ENCODE data around the gene GMDS. TPM values are rescaled to one million over a fixed set of nuclear protein-coding genes. Genes with fewer than 3 reads are reported as not detected.

GMDS gene
- total and polyA plus RNA-seq, 2 experiments from 2014 or later = 30.1 to 36.5 TPM

DNA sequence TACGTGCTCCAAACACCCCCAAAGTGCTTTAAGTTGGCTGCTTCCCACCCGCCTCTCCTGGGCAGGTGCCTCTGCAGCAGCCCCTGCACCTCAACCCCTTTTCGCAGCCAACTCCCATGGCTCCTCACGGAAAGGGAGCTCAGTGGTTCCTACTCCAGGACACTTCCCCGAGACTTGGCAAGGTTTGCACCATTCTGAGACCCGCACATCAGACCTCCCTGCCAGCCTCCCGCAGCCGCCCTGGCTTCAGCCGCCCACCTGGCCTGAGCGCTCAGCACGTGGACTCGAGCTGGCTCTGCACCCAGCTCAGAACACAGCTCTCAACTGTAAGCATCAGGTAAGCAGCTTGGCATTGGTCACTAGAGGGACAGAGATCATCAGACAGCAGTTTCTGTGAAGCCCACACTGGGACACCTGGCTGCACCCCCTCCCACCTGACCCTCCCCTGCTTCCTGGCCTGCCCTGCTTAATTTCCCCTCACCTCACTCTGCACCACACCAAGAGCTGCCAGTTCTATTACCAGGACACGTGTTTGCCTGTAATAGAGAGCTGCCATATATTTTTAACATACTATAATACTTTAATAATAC is 28.5 kb downstream of the GMDS start (continued):
- TF ChIP-seq, protein P1, sequence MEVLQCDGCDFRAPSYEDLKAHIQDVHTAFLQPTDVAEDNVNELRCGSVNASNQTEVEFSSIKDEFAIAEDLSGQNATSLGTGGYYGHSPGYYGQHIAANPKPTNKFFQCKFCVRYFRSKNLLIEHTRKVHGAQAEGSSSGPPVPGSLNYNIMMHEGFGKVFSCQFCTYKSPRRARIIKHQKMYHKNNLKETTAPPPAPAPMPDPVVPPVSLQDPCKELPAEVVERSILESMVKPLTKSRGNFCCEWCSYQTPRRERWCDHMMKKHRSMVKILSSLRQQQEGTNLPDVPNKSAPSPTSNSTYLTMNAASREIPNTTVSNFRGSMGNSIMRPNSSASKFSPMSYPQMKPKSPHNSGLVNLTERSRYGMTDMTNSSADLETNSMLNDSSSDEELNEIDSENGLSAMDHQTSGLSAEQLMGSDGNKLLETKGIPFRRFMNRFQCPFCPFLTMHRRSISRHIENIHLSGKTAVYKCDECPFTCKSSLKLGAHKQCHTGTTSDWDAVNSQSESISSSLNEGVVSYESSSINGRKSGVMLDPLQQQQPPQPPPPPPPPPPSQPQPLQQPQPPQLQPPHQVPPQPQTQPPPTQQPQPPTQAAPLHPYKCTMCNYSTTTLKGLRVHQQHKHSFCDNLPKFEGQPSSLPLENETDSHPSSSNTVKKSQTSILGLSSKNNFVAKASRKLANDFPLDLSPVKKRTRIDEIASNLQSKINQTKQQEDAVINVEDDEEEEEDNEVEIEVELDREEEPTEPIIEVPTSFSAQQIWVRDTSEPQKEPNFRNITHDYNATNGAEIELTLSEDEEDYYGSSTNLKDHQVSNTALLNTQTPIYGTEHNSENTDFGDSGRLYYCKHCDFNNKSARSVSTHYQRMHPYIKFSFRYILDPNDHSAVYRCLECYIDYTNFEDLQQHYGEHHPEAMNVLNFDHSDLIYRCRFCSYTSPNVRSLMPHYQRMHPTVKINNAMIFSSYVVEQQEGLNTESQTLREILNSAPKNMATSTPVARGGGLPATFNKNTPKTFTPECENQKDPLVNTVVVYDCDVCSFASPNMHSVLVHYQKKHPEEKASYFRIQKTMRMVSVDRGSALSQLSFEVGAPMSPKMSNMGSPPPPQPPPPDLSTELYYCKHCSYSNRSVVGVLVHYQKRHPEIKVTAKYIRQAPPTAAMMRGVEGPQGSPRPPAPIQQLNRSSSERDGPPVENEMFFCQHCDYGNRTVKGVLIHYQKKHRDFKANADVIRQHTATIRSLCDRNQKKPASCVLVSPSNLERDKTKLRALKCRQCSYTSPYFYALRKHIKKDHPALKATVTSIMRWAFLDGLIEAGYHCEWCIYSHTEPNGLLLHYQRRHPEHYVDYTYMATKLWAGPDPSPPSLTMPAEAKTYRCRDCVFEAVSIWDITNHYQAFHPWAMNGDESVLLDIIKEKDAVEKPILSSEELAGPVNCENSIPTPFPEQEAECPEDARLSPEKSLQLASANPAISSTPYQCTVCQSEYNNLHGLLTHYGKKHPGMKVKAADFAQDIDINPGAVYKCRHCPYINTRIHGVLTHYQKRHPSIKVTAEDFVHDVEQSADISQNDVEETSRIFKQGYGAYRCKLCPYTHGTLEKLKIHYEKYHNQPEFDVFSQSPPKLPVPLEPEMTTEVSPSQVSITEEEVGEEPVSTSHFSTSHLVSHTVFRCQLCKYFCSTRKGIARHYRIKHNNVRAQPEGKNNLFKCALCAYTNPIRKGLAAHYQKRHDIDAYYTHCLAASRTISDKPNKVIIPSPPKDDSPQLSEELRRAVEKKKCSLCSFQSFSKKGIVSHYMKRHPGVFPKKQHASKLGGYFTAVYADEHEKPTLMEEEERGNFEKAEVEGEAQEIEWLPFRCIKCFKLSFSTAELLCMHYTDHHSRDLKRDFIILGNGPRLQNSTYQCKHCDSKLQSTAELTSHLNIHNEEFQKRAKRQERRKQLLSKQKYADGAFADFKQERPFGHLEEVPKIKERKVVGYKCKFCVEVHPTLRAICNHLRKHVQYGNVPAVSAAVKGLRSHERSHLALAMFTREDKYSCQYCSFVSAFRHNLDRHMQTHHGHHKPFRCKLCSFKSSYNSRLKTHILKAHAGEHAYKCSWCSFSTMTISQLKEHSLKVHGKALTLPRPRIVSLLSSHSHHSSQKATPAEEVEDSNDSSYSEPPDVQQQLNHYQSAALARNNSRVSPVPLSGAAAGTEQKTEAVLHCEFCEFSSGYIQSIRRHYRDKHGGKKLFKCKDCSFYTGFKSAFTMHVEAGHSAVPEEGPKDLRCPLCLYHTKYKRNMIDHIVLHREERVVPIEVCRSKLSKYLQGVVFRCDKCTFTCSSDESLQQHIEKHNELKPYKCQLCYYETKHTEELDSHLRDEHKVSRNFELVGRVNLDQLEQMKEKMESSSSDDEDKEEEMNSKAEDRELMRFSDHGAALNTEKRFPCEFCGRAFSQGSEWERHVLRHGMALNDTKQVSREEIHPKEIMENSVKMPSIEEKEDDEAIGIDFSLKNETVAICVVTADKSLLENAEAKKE (CRISPR knock-in tag; IDR thresholded peaks at IDR 0.05) = no peak
- TF ChIP-seq JUNB (IDR thresholded peaks at IDR 0.05; ENCODE audit: unreplicated experiment) = no peak
- no peak for TF ChIP-seq CREB1 (CRISPR knock-in tag; IDR thresholded peaks at IDR 0.05; ENCODE audit: low read depth)
- TF ChIP-seq, protein P2, sequence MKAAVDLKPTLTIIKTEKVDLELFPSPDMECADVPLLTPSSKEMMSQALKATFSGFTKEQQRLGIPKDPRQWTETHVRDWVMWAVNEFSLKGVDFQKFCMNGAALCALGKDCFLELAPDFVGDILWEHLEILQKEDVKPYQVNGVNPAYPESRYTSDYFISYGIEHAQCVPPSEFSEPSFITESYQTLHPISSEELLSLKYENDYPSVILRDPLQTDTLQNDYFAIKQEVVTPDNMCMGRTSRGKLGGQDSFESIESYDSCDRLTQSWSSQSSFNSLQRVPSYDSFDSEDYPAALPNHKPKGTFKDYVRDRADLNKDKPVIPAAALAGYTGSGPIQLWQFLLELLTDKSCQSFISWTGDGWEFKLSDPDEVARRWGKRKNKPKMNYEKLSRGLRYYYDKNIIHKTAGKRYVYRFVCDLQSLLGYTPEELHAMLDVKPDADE (IDR thresholded peaks at IDR 0.05) = no peak

DNA sequence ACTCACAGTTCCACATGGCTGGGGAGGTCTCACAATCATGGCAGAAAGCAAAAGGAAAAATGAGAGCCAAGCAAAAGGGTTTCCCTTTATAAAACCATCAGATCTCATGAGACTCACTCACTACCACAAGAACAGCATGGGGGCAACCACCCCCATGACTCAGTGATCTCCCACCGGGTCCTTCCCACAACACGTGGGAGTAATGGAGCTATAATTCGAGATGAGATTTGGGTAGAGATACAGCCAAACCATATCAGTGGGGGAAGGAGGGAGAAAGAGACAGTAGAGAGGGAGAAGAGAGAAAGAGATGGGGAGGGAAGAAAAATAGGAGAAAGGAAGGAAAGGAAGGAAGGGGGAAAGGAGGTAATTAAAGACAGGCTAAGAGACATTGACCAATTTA is 30.1 kb downstream of the GMDS start:
- H3K27ac Mint-ChIP-seq = no peak overlapping the region
- H3K27me3 ChIP-seq (ENCODE audit: insufficient read depth) = no peaks in the 10 kb centered on the region
- H3K9me3 Mint-ChIP-seq = no peaks in the 10 kb centered on the region
- H3K4me1 ChIP-seq (ENCODE audit: insufficient read depth) = 0 out of 2 replicates have a peak, but pooled peaks cover 5% of the 10 kb centered on the region
- no peaks in the 10 kb centered on the region for H3K36me3 ChIP-seq (ENCODE audit: insufficient read depth)
- H3F3A ChIP-seq (replicated peaks; ENCODE audit: low read depth) = no peaks in the 10 kb centered on the region
- H3K79me2 ChIP-seq (replicated peaks; ENCODE audit: insufficient read depth) = peaks cover 69% of the 10 kb centered on the region
- H3K27ac ChIP-seq (ENCODE audit: low read depth) = no peak overlapping the region
- H4K20me1 ChIP-seq (replicated peaks; ENCODE audit: insufficient read depth) = peaks cover 10% of the 10 kb centered on the region; the same call in 1 of the 2 replicates
- no peaks in the 10 kb centered on the region for H3K9me2 ChIP-seq (ENCODE audit: insufficient read depth)
- H3K4me3 ChIP-seq = no peak overlapping the region
- H3K4me3 Mint-ChIP-seq = no peak overlapping the region
- H2AFZ ChIP-seq = no peak overlapping the region
- H3K4me1 Mint-ChIP-seq = peaks cover 24% of the 10 kb centered on the region
- no peak for ATAC-seq
- H3K36me3 Mint-ChIP-seq (ENCODE audit: low read depth) = no peaks in the 10 kb centered on the region
- no peak overlapping the region for H3K4me2 ChIP-seq
- no peak for DNase-seq (ENCODE audit: low spot score)
- no peaks in the 10 kb centered on the region for H3K27me3 Mint-ChIP-seq (ENCODE audit: insufficient read depth, low read depth, poor library complexity)
- no peak for TF ChIP-seq CREB1 (CRISPR knock-in tag; IDR thresholded peaks at IDR 0.05; ENCODE audit: low read depth)
- TF ChIP-seq, protein P3, sequence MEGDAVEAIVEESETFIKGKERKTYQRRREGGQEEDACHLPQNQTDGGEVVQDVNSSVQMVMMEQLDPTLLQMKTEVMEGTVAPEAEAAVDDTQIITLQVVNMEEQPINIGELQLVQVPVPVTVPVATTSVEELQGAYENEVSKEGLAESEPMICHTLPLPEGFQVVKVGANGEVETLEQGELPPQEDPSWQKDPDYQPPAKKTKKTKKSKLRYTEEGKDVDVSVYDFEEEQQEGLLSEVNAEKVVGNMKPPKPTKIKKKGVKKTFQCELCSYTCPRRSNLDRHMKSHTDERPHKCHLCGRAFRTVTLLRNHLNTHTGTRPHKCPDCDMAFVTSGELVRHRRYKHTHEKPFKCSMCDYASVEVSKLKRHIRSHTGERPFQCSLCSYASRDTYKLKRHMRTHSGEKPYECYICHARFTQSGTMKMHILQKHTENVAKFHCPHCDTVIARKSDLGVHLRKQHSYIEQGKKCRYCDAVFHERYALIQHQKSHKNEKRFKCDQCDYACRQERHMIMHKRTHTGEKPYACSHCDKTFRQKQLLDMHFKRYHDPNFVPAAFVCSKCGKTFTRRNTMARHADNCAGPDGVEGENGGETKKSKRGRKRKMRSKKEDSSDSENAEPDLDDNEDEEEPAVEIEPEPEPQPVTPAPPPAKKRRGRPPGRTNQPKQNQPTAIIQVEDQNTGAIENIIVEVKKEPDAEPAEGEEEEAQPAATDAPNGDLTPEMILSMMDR (conservative IDR thresholded peaks at IDR 0.05; ENCODE audit: low read depth in 2 of 2) = no peak
- TF ChIP-seq, protein P2 (IDR thresholded peaks at IDR 0.05) = no peak
- TF ChIP-seq ZNF331 (CRISPR knock-in tag; IDR thresholded peaks at IDR 0.05; ENCODE audit: low read depth) = no peak
- TF ChIP-seq JUNB (IDR thresholded peaks at IDR 0.05; ENCODE audit: unreplicated experiment) = no peak
- no peak for TF ChIP-seq ZNF114 (CRISPR knock-in tag; IDR thresholded peaks at IDR 0.05)
- TF ChIP-seq POLR2AphosphoS5 (IDR thresholded peaks at IDR 0.05; ENCODE audit: low read depth) = no peak
- TF ChIP-seq EZH2phosphoT487 (IDR thresholded peaks at IDR 0.05; ENCODE audit: unreplicated experiment) = no peak
